ELF-1 (cell line): ENCODE results near the gene DENND1B.

ENCODE experiments used
- DNase-seq: peaks from one replicate; pipeline ENCODE4 v3.0.0-alpha.2; 2016; ENCODE audit warnings: low read depth, low spot score

Gene DENND1B, protein sequence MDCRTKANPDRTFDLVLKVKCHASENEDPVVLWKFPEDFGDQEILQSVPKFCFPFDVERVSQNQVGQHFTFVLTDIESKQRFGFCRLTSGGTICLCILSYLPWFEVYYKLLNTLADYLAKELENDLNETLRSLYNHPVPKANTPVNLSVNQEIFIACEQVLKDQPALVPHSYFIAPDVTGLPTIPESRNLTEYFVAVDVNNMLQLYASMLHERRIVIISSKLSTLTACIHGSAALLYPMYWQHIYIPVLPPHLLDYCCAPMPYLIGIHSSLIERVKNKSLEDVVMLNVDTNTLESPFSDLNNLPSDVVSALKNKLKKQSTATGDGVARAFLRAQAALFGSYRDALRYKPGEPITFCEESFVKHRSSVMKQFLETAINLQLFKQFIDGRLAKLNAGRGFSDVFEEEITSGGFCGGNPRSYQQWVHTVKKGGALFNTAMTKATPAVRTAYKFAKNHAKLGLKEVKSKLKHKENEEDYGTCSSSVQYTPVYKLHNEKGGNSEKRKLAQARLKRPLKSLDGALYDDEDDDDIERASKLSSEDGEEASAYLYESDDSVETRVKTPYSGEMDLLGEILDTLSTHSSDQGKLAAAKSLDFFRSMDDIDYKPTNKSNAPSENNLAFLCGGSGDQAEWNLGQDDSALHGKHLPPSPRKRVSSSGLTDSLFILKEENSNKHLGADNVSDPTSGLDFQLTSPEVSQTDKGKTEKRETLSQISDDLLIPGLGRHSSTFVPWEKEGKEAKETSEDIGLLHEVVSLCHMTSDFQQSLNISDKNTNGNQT

DNA sequence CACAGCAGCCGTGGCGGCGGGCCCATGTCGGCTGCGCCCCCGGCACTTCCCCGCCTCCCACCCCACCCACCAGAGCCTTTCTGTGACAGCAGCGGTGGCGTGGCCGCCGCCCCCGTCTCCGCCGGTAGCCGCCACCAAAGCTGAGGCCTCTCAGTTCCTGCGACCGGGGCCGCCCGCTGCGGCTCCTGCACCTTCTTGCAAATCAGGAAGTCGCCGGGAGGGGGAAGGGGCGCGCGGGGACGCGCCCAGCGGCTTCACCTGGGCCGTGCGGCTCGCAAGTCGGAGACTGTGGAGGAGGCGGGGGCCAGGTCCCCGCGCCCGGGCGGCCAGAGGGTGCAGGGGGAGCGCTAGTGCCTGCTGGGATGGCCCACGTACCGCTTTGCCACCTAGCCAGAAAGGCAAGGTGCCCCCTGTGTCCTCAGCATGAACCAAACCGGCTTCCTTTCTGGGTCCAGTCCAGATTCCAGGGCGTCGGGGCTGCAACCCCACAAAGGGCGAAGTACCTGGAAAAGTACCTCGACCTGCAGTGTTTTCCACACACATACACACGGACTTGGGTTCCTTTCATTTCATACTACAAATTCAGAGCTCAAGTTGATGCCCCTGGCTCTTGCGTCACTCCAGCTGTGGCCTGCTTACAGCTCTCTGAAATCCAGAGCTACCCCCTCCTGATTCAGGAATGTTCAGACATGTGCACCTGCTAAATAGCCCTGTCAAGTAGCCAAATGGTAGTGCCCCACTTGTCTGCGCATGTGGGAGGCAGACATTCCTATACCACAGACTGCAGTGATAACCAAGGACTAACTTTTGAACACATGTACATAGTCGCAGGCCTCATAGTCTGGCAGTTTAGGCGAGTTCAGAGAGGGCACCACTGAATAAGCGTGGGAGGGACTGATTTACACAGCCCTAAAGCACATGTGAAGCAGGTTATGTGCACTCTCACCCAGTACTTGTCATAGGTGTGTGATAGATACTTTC, at the start of gene DENND1B:
DENND1B (minus strand) TSS at position 199 of the 981 bp plus-strand sequence. CDS start 325 bp downstream, outside the sequence.
- DNase-seq, result peak; percentile 78

DNA sequence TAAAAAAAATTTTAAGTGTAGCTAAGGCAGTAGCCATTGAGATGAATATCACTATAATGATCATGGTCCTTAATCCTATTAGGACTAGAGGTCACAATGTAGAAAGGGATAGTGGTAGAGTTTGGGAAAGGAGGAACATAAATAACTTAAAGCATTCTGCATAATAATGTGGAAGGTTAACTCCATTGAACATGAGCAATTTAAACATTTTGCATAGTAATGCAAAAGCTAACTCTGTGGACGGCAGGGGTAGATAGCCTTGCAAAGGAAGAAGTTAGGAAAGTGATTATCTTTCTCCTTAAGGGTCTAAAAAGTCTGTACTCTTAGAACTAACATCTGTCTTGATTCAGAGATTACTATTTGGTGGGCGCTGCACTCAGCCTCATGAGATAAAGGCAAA, 39.0 kb upstream of the DENND1B start:
- no peak for DNase-seq

- no peak for DNase-seq
These were observed 38.5 kb upstream of the DENND1B start for GRCh38 chr1:197813741-197814140.

GRCh38 chr1:197811769-197812168, 36.5 kb upstream of the DENND1B start:
- DNase-seq, result no peak

DNA sequence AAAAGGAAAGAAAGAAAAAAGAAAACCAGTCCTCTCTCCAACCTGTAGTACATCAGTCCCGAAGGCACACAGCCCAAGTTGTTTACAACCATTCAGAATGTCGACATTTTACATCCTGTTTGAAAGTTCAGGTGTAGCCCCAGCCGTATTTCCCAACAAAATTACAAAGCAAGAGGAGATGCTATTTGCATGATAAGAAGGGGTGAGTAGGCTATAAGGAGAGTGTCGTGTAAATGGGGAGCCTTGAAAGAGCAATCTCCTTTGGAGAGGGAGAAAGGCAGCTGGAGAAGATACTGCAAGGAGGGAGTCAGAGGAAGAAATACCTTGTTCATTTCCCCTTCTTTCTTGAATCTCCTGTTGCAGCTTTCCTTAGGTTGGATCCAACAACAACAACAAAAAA, 35.5 kb upstream of the DENND1B start:
- DNase-seq, result no peak

DNA sequence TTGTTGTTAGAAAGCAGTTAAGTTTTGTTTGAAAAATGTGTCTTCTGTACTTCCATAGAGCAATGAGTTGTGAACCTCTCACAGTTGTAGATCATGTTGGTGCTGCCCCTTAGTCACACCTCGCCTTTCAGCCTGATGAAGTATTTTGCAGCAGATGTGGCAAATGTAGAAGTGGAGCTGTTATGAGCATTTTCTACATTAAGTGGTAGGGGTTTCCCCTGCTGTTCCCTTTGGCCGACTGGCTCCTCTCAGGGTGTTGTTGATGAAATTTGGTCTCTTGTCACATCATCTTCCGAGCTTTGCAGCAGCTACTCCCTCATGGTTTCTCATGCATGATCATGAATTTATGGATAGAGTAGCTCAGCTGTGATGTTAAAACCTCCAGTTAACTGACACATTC, 33.6 kb upstream of the DENND1B start:
- no peak for DNase-seq

DNA sequence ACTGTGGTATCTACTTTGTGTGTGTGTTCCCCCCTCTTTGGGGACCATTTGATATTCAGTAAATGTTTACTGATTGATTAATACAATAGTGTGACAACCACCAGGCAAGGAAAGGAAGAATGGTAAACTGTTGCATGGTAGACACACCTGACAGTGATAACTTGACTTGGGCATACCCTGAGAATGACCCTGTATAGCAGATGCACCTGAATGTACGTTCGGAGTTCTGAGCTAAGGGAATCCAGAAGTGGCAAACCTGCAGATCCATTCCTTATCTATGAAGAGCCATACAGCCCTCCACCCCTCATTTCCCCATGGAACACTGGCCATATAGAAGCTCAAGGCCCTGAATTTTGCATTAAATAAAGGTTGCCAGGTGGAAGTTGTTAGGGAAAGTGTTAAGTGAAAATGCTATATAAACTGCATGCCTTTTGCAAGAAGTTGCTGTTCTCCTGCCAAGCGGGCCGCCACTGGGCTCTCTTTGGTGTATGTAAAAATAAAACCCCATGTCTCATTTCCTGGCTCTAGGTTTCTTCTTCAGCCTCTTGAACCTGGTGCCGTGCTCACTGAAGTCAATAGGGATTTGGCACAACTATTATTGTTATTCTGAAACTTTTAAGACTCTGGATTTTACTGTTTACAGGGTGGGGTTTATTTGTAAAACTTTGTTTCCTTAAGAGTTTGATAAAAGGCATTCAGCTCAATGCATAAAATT, 32.6 kb upstream of the DENND1B start:
- no peak for DNase-seq

DNA sequence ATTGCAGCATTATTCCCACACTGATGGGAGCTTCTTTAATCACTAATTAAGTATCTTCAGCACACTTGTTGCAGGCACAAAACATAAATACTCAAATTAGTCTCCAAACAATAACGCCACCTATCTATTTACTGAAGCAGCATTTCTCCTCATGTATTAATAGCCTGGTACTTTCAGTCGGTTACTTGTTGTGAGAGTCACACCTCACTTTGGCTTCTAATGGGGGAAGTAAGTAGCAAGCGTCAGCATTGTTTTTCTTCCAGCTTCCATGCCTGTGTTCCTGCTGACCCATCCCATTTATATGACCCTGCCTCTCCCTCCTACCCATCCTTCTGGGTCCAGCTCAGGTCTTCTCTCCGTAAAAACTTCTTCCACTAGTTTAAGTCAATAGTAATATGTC, 31.9 kb upstream of the DENND1B start:
- DNase-seq, result no peak

DNA sequence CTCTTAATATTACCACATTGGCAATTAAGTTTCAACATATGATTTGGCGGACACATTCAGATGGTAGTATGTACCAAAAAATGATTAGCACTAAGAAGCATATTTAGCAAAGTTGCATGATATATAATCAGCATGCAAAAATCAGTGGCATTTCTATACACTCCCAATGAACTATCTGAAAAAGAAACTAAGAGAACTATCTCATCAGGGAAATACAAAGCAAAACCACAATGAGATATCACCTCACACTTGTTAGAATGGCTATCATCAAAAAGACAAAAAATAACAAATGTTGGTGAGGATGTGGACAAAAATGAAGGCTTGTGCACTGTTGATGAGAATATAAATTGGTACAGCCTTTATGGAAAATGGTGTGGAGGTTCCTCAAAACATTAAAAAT, 31.4 kb upstream of the DENND1B start:
- DNase-seq, result no peak

- no peak for DNase-seq
These were observed 26.4 kb upstream of the DENND1B start for GRCh38 chr1:197801684-197802083.

- DNase-seq, result no peak
These were observed 25.8 kb upstream of the DENND1B start for GRCh38 chr1:197801111-197801482.

- no peak for DNase-seq
These were observed 25.3 kb upstream of the DENND1B start for GRCh38 chr1:197800379-197801110.

GRCh38 chr1:197799271-197799670, 24.0 kb upstream of the DENND1B start:
- DNase-seq, result peak; percentile 85

- no peak for DNase-seq
These were observed 23.2 kb upstream of the DENND1B start for GRCh38 chr1:197798492-197798891.

- no peak for DNase-seq
These were observed 21.7 kb upstream of the DENND1B start for GRCh38 chr1:197797010-197797409.

- no peak for DNase-seq
These were observed 13.8 kb upstream of the DENND1B start for GRCh38 chr1:197788741-197789739.

- no peak for DNase-seq
These were observed 12.6 kb upstream of the DENND1B start for GRCh38 chr1:197787623-197788536.

GRCh38 chr1:197787056-197787455, 11.8 kb upstream of the DENND1B start:
- DNase-seq, result no peak
